ENCODE results near the gene SPTBN1. TPM values are rescaled to one million over a fixed set of nuclear protein-coding genes. Genes with fewer than 3 reads are reported as not detected.
A peak's percentile ranks its signal among the peaks of the same experiment; 100 is the strongest.

The SPTBN1 gene
- total and polyA plus RNA-seq, 2 experiments from 2014 or later, result 57.7 to 187 TPM

DNA sequence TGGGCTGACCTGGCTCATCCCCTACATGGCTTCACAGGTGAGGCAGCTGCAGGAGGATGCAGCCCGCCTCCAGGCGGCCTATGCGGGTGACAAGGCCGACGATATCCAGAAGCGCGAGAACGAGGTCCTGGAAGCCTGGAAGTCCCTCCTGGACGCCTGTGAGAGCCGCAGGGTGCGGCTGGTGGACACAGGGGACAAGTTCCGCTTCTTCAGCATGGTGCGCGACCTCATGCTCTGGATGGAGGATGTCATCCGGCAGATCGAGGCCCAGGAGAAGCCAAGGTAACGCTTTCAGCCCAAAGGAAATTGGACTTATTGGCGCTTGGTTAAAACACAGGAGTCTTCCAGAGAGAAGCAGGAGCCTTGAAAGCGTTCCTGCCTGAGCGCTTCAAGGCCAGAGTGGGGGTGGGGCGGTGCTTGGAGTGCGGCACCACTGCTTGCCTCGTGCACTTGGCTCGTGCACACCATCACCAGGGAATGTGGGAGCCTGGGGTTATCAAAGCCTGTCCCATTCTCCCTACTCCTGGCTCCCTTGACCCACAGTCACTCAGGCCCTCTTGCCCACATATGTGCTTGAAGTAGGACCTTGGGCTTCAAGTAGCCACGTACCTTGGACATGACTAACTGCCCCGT, 197.6 kb downstream of the SPTBN1 start:
- H3K36me3 ChIP-seq (ENCODE audit: low read depth), result peaks cover 84% of the 10 kb centered on the region

DNA sequence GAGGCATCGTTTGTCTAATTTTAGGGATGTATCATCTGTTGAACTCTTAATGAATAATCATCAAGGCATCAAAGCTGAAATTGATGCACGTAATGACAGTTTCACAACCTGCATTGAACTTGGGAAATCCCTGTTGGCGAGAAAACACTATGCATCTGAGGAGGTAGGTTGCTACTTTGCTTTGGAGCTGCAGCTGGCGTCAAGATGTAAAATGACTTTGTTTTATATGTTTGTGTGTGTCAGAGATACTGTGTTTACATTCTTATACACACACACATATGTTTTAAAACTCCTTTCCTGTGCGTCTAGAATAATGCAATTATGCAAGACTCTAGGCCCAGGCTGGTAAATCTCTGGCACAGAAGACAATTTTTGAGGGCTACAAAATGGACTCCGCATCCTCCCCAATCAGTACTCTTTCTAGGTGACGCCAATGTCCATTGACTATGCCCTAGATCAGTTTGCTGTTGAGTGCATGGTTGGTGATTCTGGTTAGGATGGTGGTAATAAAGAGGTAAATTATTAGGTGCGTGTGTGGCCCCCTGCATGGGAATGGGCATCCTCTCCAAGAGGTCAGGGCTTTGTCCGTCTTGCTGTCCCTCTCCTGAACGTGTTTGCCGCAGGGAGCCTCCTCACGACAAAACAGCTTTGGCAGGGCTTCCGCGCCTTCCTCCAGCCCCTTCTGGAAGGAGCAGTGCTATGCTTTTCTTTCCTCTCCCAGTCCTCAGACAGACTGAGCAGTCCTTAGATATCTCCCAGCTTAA, 199.1 kb downstream of the SPTBN1 start:
- Histone ChIP-seq H3K27me3 (replicated peaks; ENCODE audit: insufficient read depth) (no peaks in the 10 kb centered on the region), H4K20me1 (ENCODE audit: insufficient read depth) (0 out of 2 replicates have a peak, but pooled peaks cover 5% of the 10 kb centered on the region), H3F3A (ENCODE audit: insufficient read depth) (peaks cover 26% of the 10 kb centered on the region), H3K4me2 (ENCODE audit: unreplicated experiment) (no peak overlapping the region), H3K9ac (no peak overlapping the region), H3K4me3 (no peak overlapping the region), H3K79me2 (ENCODE audit: insufficient read depth) (no peaks in the 10 kb centered on the region), H3K9me3 (ENCODE audit: low read depth) (no peaks in the 10 kb centered on the region), H3K36me3 (ENCODE audit: low read depth) (peaks cover 85% of the 10 kb centered on the region), H3K4me1 (ENCODE audit: insufficient read depth) (peaks cover 14% of the 10 kb centered on the region), H3K27ac (no peak overlapping the region), H3K9me2 (ENCODE audit: insufficient read depth) (no peaks in the 10 kb centered on the region), H2AFZ (no peak overlapping the region)
- in situ Hi-C loops (cut with MboI), result no loop called here
- WGBS, 2 experiments (ENCODE audit: low coverage in 1 of 2, low lambda C conversion rate in 2 of 2, missing lambda C conversion rate in 2 of 2), result 88 to 89% methylated on average over 14 of the region's 14 CpGs
- no peak for DNase-seq
- TF ChIP-seq EZH2 (IDR thresholded peaks at IDR 0.05; ENCODE audit: insufficient read depth, poor library complexity, severe bottlenecking) (no peak), EZH2phosphoT487 (IDR thresholded peaks at IDR 0.05; ENCODE audit: insufficient read depth, low read depth) (no peak)

More for the DNA sequence above, 197.6 kb downstream of the SPTBN1 start:
- Histone ChIP-seq H3K27me3 (replicated peaks; ENCODE audit: insufficient read depth) (no peaks in the 10 kb centered on the region), H3F3A (ENCODE audit: insufficient read depth) (peaks cover 11% of the 10 kb centered on the region), H3K4me3 (no peak overlapping the region), H4K20me1 (ENCODE audit: insufficient read depth) (no peaks in the 10 kb centered on the region), H3K27ac (no peak overlapping the region), H3K79me2 (ENCODE audit: insufficient read depth) (no peaks in the 10 kb centered on the region), H3K9ac (no peak overlapping the region), H3K9me2 (ENCODE audit: insufficient read depth) (no peaks in the 10 kb centered on the region), H3K9me3 (ENCODE audit: low read depth) (no peaks in the 10 kb centered on the region), H2AFZ (no peak overlapping the region), H3K4me1 (ENCODE audit: insufficient read depth) (peaks cover 11% of the 10 kb centered on the region), H3K4me2 (ENCODE audit: unreplicated experiment) (no peak overlapping the region)
- TF ChIP-seq EZH2phosphoT487 (IDR thresholded peaks at IDR 0.05; ENCODE audit: insufficient read depth, low read depth), result no peak
- no peak for TF ChIP-seq EZH2 (IDR thresholded peaks at IDR 0.05; ENCODE audit: insufficient read depth, poor library complexity, severe bottlenecking)
- WGBS, 2 experiments (ENCODE audit: low coverage in 1 of 2, low lambda C conversion rate in 2 of 2, missing lambda C conversion rate in 2 of 2), result 94 to 96% methylated on average over 24 to 26 of the region's 26 CpGs
- in situ Hi-C loops (cut with MboI), result no loop called here
- no peak for DNase-seq

DNA sequence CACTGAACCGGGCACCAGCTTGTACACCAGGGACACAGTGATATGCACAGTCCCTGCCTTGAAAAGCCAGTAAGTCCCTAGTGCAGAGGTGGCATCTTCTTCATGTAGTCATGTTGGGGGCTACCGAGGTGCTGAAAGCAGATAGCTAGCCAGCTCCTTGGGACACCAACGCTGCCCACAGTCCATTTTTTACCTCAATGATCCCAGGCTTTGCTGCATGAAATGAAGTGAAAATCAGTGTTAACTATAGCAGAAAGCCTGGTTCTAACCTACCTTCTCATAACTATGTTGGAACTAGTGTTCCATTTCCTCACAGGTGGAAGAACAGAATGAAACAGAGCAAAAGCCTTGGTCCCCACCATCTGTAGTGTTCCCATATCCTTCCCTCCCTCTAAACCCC, 200.7 kb downstream of the SPTBN1 start:
- Histone ChIP-seq H3K9me3 (ENCODE audit: low read depth) (no peaks in the 10 kb centered on the region), H3K79me2 (ENCODE audit: insufficient read depth) (no peaks in the 10 kb centered on the region), H3F3A (ENCODE audit: insufficient read depth) (peaks cover 34% of the 10 kb centered on the region), H2AFZ (no peak overlapping the region), H3K9ac (no peak overlapping the region), H3K36me3 (ENCODE audit: low read depth) (peaks cover 86% of the 10 kb centered on the region), H3K4me3 (no peak overlapping the region), H4K20me1 (ENCODE audit: insufficient read depth) (0 out of 2 replicates have a peak, but pooled peaks cover 5% of the 10 kb centered on the region), H3K9me2 (ENCODE audit: insufficient read depth) (no peaks in the 10 kb centered on the region), H3K27ac (no peak overlapping the region), H3K4me1 (ENCODE audit: insufficient read depth) (peaks cover 14% of the 10 kb centered on the region), H3K27me3 (replicated peaks; ENCODE audit: insufficient read depth) (no peaks in the 10 kb centered on the region), H3K4me2 (ENCODE audit: unreplicated experiment) (no peak overlapping the region)
- no peak for DNase-seq
- in situ Hi-C loops (cut with MboI), result no loop called here
- 81 to 90% methylated on average over 3 of the region's 3 CpGs for WGBS, 2 experiments (ENCODE audit: low coverage in 1 of 2, low lambda C conversion rate in 2 of 2, missing lambda C conversion rate in 2 of 2)
- no peak for TF ChIP-seq EZH2phosphoT487 (IDR thresholded peaks at IDR 0.05; ENCODE audit: insufficient read depth, low read depth)
- TF ChIP-seq EZH2 (IDR thresholded peaks at IDR 0.05; ENCODE audit: insufficient read depth, poor library complexity, severe bottlenecking), result no peak

DNA sequence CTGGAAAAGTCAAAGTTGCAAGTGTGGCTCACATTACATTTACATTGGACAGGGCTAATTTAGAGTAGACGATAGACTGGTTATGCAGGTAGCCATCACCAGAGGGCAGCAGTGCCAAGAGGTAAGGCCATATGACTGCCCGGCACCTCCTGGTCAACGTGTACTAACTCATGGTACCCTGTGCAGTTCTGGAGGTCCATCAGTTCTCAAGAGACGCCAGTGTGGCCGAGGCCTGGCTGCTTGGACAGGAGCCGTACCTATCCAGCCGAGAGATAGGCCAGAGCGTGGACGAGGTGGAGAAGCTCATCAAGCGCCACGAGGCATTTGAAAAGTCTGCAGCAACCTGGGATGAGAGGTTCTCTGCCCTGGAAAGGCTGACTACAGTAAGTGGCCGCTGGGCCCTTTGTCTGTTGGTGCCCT, 201.5 kb downstream of the SPTBN1 start:
- H3K9ac ChIP-seq, result no peak overlapping the region
- no peak overlapping the region for H3K4me2 ChIP-seq (ENCODE audit: unreplicated experiment)
- no peak overlapping the region for H3K27ac ChIP-seq
- H2AFZ ChIP-seq, result no peak overlapping the region
- 0 out of 2 replicates have a peak, but pooled peaks cover 5% of the 10 kb centered on the region for H4K20me1 ChIP-seq (ENCODE audit: insufficient read depth)
- H3K9me2 ChIP-seq (ENCODE audit: insufficient read depth), result no peaks in the 10 kb centered on the region
- H3K4me1 ChIP-seq (ENCODE audit: insufficient read depth), result peaks cover 11% of the 10 kb centered on the region
- H3K9me3 ChIP-seq (ENCODE audit: low read depth), result no peaks in the 10 kb centered on the region
- DNase-seq, result peak; percentile 60
- in situ Hi-C loops (cut with MboI), result no loop called here
- WGBS, 2 experiments (ENCODE audit: low coverage in 1 of 2, low lambda C conversion rate in 2 of 2, missing lambda C conversion rate in 2 of 2), result 84 to 90% methylated on average over 12 of the region's 12 CpGs
- peaks cover 34% of the 10 kb centered on the region for H3F3A ChIP-seq (ENCODE audit: insufficient read depth)
- H3K4me3 ChIP-seq, result no peak overlapping the region
- TF ChIP-seq EZH2phosphoT487 (IDR thresholded peaks at IDR 0.05; ENCODE audit: insufficient read depth, low read depth) (no peak), EZH2 (IDR thresholded peaks at IDR 0.05; ENCODE audit: insufficient read depth, poor library complexity, severe bottlenecking) (no peak)
- no peaks in the 10 kb centered on the region for H3K79me2 ChIP-seq (ENCODE audit: insufficient read depth)
- H3K27me3 ChIP-seq (replicated peaks; ENCODE audit: insufficient read depth), result no peaks in the 10 kb centered on the region
- H3K36me3 ChIP-seq (ENCODE audit: low read depth), result peaks cover 86% of the 10 kb centered on the region

All from GM23248 (cell line).